DND-41 (cell line): ENCODE results near the gene UCP2.
A peak's percentile ranks its signal among the peaks of the same experiment; 100 is the strongest.

ENCODE experiments used
- ATAC-seq: fragments of 200-7000 bp; cut with Tn5 transposase; 3 replicates; pipeline ENCODE4 v1.9.1; 2021; ENCODE audit warnings: low read depth; ENCODE audit not compliant: insufficient read depth
- DNase-seq: peaks from one replicate; pipeline ENCODE4 v3.0.0-alpha.2; 2020
- H2AFZ ChIP-seq: 2 replicates; pipeline ENCODE4 v1.6.0; 2012; ENCODE audit warnings: low read depth, low read length
- H3K27ac ChIP-seq: 2 replicates; pipeline ENCODE4 v1.5.1; 2012; ENCODE audit warnings: low read length, inconsistent platforms
- H3K27me3 ChIP-seq: fragments of 200-600 bp; sonication (generic); 2 replicates; pipeline ENCODE4 v1.6.0; 2012; ENCODE audit warnings: low read length, mild to moderate bottlenecking, inconsistent platforms; ENCODE audit not compliant: insufficient read depth, poor library complexity
- H3K36me3 ChIP-seq: 2 replicates; pipeline ENCODE4 v1.5.1; 2012; ENCODE audit warnings: low read length, inconsistent platforms; ENCODE audit not compliant: insufficient read depth
- H3K4me1 ChIP-seq: 2 replicates; pipeline ENCODE4 v1.5.1; 2012; ENCODE audit warnings: mild to moderate bottlenecking, low read length; ENCODE audit not compliant: insufficient read depth
- H3K4me2 ChIP-seq: 2 replicates; pipeline ENCODE4 v1.6.0; 2012; ENCODE audit warnings: mild to moderate bottlenecking, moderate library complexity, low read length, inconsistent platforms; ENCODE audit not compliant: insufficient read depth
- H3K4me3 ChIP-seq, 2 experiments: fragments of 200-600 bp in 1 of 2; shearing (Covaris generic) in 1 of 2; 2 replicates each; pipeline ENCODE4 v1.5.1; 2012 to 2016; ENCODE audit warnings: inconsistent platforms in 2 of 2, low read length in 2 of 2, mild to moderate bottlenecking in 2 of 2, low read depth in 1 of 2, moderate library complexity in 1 of 2
- H3K79me2 ChIP-seq: 2 replicates; pipeline ENCODE4 v1.6.0; 2012; ENCODE audit warnings: low read length, inconsistent platforms; ENCODE audit not compliant: insufficient read depth
- H3K9ac ChIP-seq: 2 replicates; pipeline ENCODE4 v1.6.0; 2012; ENCODE audit warnings: low read depth, mild to moderate bottlenecking, inconsistent platforms, low read length, moderate library complexity
- H3K9me3 ChIP-seq: 2 replicates; pipeline ENCODE4 v1.5.1; 2012; ENCODE audit warnings: low read length, moderate library complexity, mild to moderate bottlenecking, inconsistent platforms; ENCODE audit not compliant: insufficient read depth, severe bottlenecking
- H4K20me1 ChIP-seq: 2 replicates; pipeline ENCODE4 v1.6.0; 2012; ENCODE audit warnings: low read length; ENCODE audit not compliant: insufficient read depth
- EZH2 ChIP-seq: IDR thresholded peaks from 3 replicates; pipeline ENCODE4 v1.6.1; 2012; ENCODE audit warnings: borderline replicate concordance, low read depth, mild to moderate bottlenecking, moderate library complexity, low read length, inconsistent platforms; ENCODE audit not compliant: severe bottlenecking
- TF ChIP-seq, protein P1 (sequence below): IDR thresholded peaks from 2 replicates; pipeline ENCODE4 v1.5.1; 2012; ENCODE audit warnings: borderline replicate concordance, low read length, moderate library complexity, mild to moderate bottlenecking; ENCODE audit not compliant: poor library complexity, severe bottlenecking; ENCODE audit errors: extremely low read depth

Gene UCP2, protein sequence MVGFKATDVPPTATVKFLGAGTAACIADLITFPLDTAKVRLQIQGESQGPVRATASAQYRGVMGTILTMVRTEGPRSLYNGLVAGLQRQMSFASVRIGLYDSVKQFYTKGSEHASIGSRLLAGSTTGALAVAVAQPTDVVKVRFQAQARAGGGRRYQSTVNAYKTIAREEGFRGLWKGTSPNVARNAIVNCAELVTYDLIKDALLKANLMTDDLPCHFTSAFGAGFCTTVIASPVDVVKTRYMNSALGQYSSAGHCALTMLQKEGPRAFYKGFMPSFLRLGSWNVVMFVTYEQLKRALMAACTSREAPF

DNA sequence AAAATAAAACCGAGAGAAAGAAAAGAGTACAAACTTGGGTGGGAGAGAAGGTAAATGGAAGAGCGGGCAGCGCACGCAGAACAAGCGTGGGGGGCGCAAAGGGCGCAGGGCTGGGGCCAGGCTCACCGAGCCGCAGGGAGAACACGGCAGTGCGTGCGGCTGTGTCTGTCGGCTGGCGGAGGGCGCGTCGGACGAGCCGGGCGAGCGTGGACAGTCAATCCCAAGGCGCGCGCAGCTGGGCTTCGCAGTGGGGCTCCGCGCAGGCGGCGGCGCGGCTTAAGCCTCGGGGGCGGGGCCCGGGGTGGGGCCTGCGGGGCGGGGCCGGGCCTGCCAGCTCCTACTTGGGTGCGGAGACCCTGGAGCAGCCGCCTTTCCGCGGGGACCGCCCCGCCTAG, at the start of gene UCP2:
Gene UCP2 (minus strand): TSS at position 249 of the 395 bp plus-strand sequence. CDS start 4,465 bp downstream, outside the sequence.
- H3K4me2 ChIP-seq: peak within 1 kb of the TSS; percentile 90
- peaks cover 41% of the 10 kb centered on the region for H3K79me2 ChIP-seq
- H3K27me3 ChIP-seq: no peaks in the 10 kb centered on the region
- peak within 1 kb of the TSS; percentile 90 for H2AFZ ChIP-seq
- peak within 1 kb of the TSS; percentile 68 to 70 for H3K4me3 ChIP-seq
- DNase-seq (peak; percentile 92), ATAC-seq (peak; percentile 77)
- H3K36me3 ChIP-seq: peaks cover 43% of the 10 kb centered on the region
- H3K9me3 ChIP-seq: no peaks in the 10 kb centered on the region
- peaks cover 59% of the 10 kb centered on the region for H3K4me1 ChIP-seq
- TF ChIP-seq, protein P1, sequence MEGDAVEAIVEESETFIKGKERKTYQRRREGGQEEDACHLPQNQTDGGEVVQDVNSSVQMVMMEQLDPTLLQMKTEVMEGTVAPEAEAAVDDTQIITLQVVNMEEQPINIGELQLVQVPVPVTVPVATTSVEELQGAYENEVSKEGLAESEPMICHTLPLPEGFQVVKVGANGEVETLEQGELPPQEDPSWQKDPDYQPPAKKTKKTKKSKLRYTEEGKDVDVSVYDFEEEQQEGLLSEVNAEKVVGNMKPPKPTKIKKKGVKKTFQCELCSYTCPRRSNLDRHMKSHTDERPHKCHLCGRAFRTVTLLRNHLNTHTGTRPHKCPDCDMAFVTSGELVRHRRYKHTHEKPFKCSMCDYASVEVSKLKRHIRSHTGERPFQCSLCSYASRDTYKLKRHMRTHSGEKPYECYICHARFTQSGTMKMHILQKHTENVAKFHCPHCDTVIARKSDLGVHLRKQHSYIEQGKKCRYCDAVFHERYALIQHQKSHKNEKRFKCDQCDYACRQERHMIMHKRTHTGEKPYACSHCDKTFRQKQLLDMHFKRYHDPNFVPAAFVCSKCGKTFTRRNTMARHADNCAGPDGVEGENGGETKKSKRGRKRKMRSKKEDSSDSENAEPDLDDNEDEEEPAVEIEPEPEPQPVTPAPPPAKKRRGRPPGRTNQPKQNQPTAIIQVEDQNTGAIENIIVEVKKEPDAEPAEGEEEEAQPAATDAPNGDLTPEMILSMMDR: no peak
- TF ChIP-seq EZH2: no peak
- H3K9ac ChIP-seq: peak within 1 kb of the TSS; percentile 87
- peak within 1 kb of the TSS; percentile 99 for H3K27ac ChIP-seq
- H4K20me1 ChIP-seq: peaks cover 28% of the 10 kb centered on the region; the same call in 1 of the 2 replicates

DNA sequence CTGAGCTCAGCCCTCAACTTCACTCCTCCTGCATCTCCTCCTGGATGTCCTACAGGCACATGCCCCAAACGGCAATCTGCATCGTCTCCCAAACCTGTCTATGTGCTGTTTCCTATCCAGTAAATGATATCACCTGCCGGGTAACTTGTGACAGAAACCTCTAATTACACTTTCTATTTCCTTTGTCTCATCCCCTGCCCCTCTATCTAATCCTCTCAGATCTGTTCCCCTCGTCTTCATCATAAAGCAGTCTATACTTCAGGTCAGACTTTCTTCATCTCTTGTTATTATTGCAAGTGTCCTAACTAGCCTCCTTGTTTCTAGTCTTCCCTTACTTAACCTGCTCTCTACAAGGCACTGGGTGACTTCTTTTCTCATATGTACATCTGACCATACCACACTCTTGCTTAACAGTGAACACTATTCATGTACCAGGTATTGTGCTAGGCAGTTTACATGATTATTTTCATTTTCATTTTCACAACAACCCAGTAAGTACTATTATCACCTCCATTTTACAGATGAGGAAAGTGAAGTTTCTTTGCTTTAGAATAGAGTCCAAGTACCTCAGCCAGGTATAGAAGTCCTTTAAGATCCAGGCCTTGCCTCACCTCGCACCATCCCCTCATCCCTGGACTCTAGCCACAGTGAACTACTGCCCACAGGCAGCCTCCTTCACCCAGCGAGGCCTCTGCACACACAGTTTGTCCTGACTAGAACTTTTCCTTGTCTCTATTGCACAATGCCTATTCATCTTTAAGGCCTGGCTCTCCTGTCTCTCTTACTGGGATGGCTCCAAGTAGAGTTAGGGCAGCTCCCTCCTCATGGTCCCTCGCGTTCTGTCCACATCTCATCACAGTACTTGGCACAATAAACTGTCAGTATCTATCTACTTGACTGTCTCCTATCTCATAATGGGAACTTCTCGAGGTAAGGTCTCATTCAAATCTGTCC, 48.4 kb upstream of the UCP2 start:
- no peak for DNase-seq
- Histone ChIP-seq H2AFZ (no peak overlapping the region), H4K20me1 (no peaks in the 10 kb centered on the region; the same call in 1 of the 2 replicates), H3K36me3 (peaks cover 80% of the 10 kb centered on the region), H3K4me2 (no peak overlapping the region), H3K9ac (no peak overlapping the region), H3K27ac (no peak overlapping the region), H3K4me1 (no peaks in the 10 kb centered on the region), H3K79me2 (no peaks in the 10 kb centered on the region), H3K4me3 (no peak overlapping the region), H3K9me3 (no peaks in the 10 kb centered on the region), H3K27me3 (no peaks in the 10 kb centered on the region)
- no peak for TF ChIP-seq EZH2
- TF ChIP-seq, protein P1: no peak
- no peak for ATAC-seq

DNA sequence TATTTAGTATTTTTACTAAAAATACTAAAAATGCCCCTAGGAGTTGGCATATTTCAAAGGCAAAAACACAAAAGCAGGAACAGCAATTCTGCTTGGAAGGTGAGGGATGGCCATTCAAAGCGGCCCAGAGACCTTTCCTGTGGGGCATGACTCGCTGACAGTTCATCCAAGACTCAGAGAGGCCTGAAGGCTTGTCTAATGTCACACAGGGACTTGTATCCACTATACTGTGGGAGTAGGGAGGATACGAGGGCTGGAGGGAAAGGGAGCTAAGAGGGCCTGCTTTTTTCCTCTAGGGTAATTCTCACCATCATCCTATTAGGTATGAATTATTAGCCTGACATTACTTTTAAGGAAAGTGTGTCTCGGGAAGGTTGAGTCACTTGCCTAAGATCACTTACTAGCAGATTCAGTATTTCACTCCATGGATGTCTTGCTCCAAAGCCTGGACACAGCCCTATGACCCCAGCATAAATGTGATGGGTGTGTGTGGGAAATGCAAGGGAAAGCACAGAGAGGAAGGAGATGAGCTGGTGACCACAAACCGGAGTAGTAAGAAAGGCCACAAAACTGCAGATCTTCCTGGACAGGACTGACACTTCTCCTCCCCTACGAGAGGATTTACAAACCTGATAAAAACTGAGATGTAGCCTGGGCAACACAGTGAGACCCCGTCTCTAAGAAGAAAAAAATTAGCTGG, 43.0 kb upstream of the UCP2 start:
- TF ChIP-seq EZH2: no peak
- TF ChIP-seq, protein P1: no peak
- Histone ChIP-seq H3K79me2 (no peaks in the 10 kb centered on the region), H3K9ac (no peak overlapping the region), H2AFZ (no peak overlapping the region), H3K4me1 (no peaks in the 10 kb centered on the region), H3K4me3 (no peak overlapping the region), H3K27ac (no peak overlapping the region), H3K9me3 (no peaks in the 10 kb centered on the region), H3K36me3 (peaks cover 34% of the 10 kb centered on the region), H3K4me2 (no peak overlapping the region), H3K27me3 (no peaks in the 10 kb centered on the region), H4K20me1 (no peaks in the 10 kb centered on the region)
- DNase-seq: no peak
- ATAC-seq: no peak
